Tibial artery (tissue), 4 donors: ENCODE results near the gene ZCCHC4.
"Not testable (repeated sequence)": the region's sequence is repeated elsewhere in the genome, so short reads cannot be mapped to it uniquely, and the experiment has no call there.

Experiments used
- DNase-seq, 2 donors: peaks; one replicate each; pipeline ENCODE4 v3.0.0-alpha.2; 2019
- H3K27ac ChIP-seq, 2 donors: fragments of 200-600 bp; sonication (generic) in 1 of 2; 1 replicate in 1 of 2; 2 replicates in 1 of 2; pipeline ENCODE4 v1.5.1; 2018 to 2019; ENCODE audit warnings: mild to moderate bottlenecking in 1 of 2
- H3K27me3 ChIP-seq, 2 donors: fragments of 200-600 bp; sonication (generic) in 1 of 2; one replicate each; pipeline versions ENCODE4 v1.5.1 to v1.6.0; 2016 to 2019
- H3K36me3 ChIP-seq, 3 donors: fragments of 200-600 bp; sonication (generic) in 2 of 3; one replicate each; pipeline ENCODE4 v1.5.1; 2016 to 2019; ENCODE audit warnings: mild to moderate bottlenecking in 2 of 3
- H3K4me1 ChIP-seq, 4 donors: fragments of 200-600 bp; sonication (generic) in 2 of 4; 1 replicate in 3 of 4; 2 replicates in 1 of 4; pipeline ENCODE4 v1.5.1; 2016 to 2019
- H3K4me3 ChIP-seq, 2 donors: fragments of 200-600 bp; sonication (generic) in 1 of 2; 1 replicate in 1 of 2; 2 replicates in 1 of 2; pipeline ENCODE4 v1.5.1; 2018 to 2019; ENCODE audit warnings: mild to moderate bottlenecking in 2 of 2
- H3K9me3 ChIP-seq, 3 donors: fragments of 200-600 bp; sonication (generic) in 1 of 3; one replicate each; pipeline ENCODE4 v1.5.1; 2016 to 2019
- CTCF ChIP-seq, 2 experiments: fragments of 200-600 bp in 1 of 2; fragments of 450-650 bp in 1 of 2; IDR thresholded peaks; one replicate each; pipeline ENCODE4 v1.5.1; 2017 to 2019; ENCODE audit warnings: antibody characterized with exemption in 2 of 2, mild to moderate bottlenecking in 1 of 2, moderate library complexity in 1 of 2
- intact Hi-C: fragments of 100-400 bp; cut with DNase I; formaldehyde crosslinking; loops from one replicate; pipeline ENCODE4 v1.15.0; 2023; ENCODE audit warnings: low total_unique reads

ZCCHC4 gene

GRCh38 chr4:25368315-25368714 is 55.7 kb downstream of the ZCCHC4 start:
- no peaks in the 10 kb centered on the region for H3K4me1 ChIP-seq
- no peak overlapping the region for H3K4me3 ChIP-seq
- intact Hi-C loops = no loop called here
- no peaks in the 10 kb centered on the region for H3K27me3 ChIP-seq
- H3K27ac ChIP-seq = no peak overlapping the region
- no peak for TF ChIP-seq CTCF (IDR thresholded peaks at IDR 0.05)
- peaks cover 0 to 19% (median 14%) of the 10 kb centered on the region in 3 donors for H3K36me3 ChIP-seq
- no peak for DNase-seq
- no peaks in the 10 kb centered on the region for H3K9me3 ChIP-seq

GRCh38 chr4:25370242-25370641 is 57.7 kb downstream of the ZCCHC4 start:
- no peak for TF ChIP-seq CTCF (IDR thresholded peaks at IDR 0.05)
- intact Hi-C loops = no loop called here
- H3K27ac ChIP-seq = no peak overlapping the region

GRCh38 chr4:25372549-25372948 is 60.0 kb downstream of the ZCCHC4 start:
- H3K27ac ChIP-seq, intact Hi-C loops: not testable (repeated sequence)

More at GRCh38 chr4:25370242-25370641, 57.7 kb downstream of the ZCCHC4 start:
- H3K9me3 ChIP-seq = no peaks in the 10 kb centered on the region
- no peaks in the 10 kb centered on the region for H3K27me3 ChIP-seq
- H3K4me3 ChIP-seq = no peak overlapping the region
- H3K36me3 ChIP-seq = peaks cover 0 to 13% (median 10%) of the 10 kb centered on the region in 3 donors
- no peaks in the 10 kb centered on the region for H3K4me1 ChIP-seq
- DNase-seq = no peak

GRCh38 chr4:25376754-25377571 is 64.4 kb downstream of the ZCCHC4 start, which contains the start of gene ANAPC4:
TSS of gene ANAPC4 (plus strand) at chr4:25377263. CDS start at chr4:25377428, 165 bp downstream.
- peak in 1 of 2 experiments; percentile 22 for TF ChIP-seq CTCF (IDR thresholded peaks at IDR 0.05)
- no peaks in the 10 kb centered on the region for H3K9me3 ChIP-seq
- H3K27ac ChIP-seq = peak within 1 kb of the TSS; percentile 80 to 86
- H3K4me1 ChIP-seq = peaks cover 0 to 20% (median 15%) of the 10 kb centered on the region in 4 donors
- no peaks in the 10 kb centered on the region for H3K27me3 ChIP-seq
- DNase-seq = peak; percentile 93 to 97
- intact Hi-C loops = no loop called here
- peaks cover 0 to 14% (median 12%) of the 10 kb centered on the region in 3 donors for H3K36me3 ChIP-seq
- H3K4me3 ChIP-seq = peak within 1 kb of the TSS; percentile 68 to 97

More at GRCh38 chr4:25372549-25372948, 60.0 kb downstream of the ZCCHC4 start:
- peaks cover 0 to 12% (median 6%) of the 10 kb centered on the region in 3 donors for H3K36me3 ChIP-seq
- H3K4me1 ChIP-seq, H3K27me3 ChIP-seq, H3K4me3 ChIP-seq, H3K9me3 ChIP-seq, DNase-seq: not testable (repeated sequence)

GRCh38 chr4:25377572-25378436 is 65.2 kb downstream of the ZCCHC4 start:
- H3K27ac ChIP-seq = peak overlapping the region; percentile 80 to 86
- no peak for DNase-seq
- no peak for TF ChIP-seq CTCF (IDR thresholded peaks at IDR 0.05)
- intact Hi-C loops = no loop called here
- H3K9me3 ChIP-seq = no peaks in the 10 kb centered on the region
- no peaks in the 10 kb centered on the region for H3K27me3 ChIP-seq
- H3K4me3 ChIP-seq = peak overlapping the region; percentile 68 to 97
- peaks cover under 1 to 18% (median 12%) of the 10 kb centered on the region in 3 donors for H3K36me3 ChIP-seq
- H3K4me1 ChIP-seq = peaks cover 0 to 20% (median 15%) of the 10 kb centered on the region in 4 donors
